HG03135 (cell line): Measurements from ENCODE around the gene GDI1.
A peak's percentile ranks its signal among the peaks of the same experiment; 100 is the strongest.
"Not testable (repeated sequence)": the region's sequence is repeated elsewhere in the genome, so short reads cannot be mapped to it uniquely, and the experiment has no call there.

Experiments used
- ATAC-seq: cut with Tn5 transposase; IDR thresholded peaks from one replicate; pipeline ENCODE4 v1.9.1; 2021; ENCODE audit warnings: mild to moderate bottlenecking, moderate library complexity; ENCODE audit not compliant: unreplicated experiment

The GDI1 gene

DNA sequence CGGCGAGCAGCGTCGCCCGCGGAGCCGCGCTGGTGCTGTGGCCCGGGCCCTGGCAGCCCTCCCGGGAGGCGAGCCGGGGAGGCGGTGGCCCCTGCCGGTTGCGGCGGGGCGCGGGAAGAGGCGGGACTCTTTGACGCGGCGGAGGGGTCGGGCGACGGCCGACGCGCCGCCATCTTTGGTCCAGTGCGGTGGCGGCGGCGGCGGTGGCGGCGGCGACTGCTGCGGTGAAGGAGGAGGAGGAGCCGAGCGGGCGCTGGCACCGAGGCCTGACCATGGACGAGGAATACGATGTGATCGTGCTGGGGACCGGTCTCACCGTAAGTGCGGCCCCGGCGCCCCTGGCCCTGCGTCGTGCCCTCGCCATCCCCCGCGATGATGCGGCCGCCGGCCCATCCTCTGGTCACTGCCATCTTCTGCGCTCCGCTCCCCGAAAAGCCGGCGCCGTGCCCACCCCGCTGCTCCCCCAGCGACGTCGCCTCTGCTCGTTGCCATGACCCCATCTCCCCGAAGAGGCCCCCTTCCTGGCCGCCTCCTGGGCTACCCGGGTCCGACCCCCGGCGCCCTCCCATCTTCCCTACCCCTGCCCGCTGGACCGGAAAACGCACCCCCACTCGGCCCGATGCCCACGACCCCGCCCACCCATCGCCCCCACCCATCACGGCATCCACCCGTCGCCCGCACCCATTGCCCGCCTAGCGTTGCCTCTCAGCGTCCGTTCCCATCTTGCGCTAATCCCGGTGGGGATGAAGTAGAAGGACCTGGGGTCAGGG lies at the start of gene GDI1:
TSS of gene GDI1 (plus strand) at position 172 of the 770 bp plus-strand sequence. CDS start at position 273, 101 bp downstream.
- ATAC-seq: no peak

GRCh38 chrX:154388094-154388493 lies 48.9 kb upstream of the GDI1 start:
- peak; percentile 32 for ATAC-seq

DNA sequence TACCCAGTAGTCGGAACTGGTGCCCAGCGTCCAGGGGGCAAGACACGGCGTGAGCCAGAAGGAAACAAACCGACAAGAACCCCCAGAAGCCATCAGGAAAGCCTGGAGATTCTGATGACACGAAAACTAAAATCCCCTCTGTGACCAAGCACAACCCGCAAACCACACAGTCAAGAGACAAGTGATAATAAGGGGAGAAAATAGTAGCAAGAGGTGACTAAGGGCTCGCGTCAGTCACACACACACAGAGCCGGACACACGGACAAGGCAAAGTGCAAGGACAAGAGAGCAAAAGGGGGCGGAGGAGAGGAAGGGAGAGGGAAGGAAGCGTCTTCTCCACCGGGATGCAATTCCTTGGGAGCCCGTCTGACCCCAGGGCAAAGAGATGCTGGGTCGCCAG lies 48.3 kb upstream of the GDI1 start:
- not testable (repeated sequence) for ATAC-seq

GRCh38 chrX:154389812-154390747 lies 46.9 kb upstream of the GDI1 start:
- peak; percentile 69 for ATAC-seq

DNA sequence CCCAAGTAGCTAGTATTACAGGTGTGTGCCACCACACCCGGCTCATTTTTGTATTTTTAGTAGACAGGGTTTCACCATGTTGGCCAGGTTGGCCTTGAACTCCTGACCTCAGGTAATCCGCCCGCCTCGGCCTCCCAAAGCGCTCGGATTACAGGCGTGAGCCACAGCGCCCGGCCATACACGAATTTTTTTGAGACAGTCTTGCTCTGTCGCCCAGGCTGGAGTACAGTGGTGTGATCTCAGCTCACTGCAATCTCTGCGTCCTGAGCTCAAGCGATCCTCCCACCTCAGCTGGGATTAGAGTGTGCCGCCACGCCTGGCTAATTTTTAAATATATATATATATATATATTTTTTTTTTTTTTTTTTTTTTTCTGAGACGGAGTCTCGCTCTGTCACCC lies 40.6 kb upstream of the GDI1 start:
- not testable (repeated sequence) for ATAC-seq

DNA sequence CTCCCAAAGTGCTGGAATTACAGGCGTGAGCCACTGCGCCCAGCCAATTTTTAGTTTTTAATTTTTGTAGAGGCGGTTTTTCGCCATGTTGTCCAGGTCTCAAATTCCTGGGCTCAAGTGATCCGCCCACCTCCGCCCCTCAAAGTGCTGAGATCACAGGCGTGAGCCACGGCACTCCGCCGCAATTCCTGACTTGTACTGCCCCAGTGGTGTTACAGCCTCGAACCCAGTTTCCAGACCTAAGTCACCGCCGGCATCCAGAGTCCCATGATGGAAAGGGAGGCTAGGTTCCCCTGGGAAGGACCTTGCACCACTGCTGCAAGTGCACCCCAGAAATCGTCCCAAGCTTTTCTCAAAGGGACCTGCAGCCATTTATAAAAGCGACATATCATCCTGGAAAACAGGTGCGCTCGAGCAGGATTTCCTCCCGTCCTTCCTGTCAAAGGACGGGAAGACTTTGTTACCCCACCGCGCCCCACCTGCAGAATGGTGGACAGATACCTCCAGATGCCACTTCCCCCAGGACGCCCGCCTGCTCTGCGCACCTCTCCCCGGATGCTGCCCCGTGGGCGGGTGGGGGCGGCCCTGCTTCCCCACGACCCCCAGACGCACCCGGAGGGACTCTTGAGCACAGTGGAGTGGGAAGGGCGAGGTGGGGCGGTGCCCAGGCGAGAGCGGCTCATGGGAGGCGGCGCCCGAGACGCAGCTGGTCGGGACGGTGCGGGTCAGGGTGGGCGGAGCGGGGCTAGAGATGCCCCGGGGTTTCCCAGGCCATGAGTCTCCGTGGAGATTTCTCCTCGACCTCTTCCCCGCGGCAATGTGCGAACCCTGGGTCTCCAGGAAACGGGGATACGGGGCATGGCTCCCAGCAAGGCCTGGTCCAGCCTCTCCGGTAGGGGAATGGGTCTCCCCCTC lies 39.7 kb upstream of the GDI1 start:
- ATAC-seq: peak; percentile 50

GRCh38 chrX:154397888-154398667 lies 38.9 kb upstream of the GDI1 start, which contains the start of gene RPL10:
RPL10 (plus strand) TSS chrX:154398377; CDS start chrX:154398520, 143 bp downstream.
- ATAC-seq: peak; percentile 71

- ATAC-seq: peak; percentile 22
Observed at GRCh38 chrX:154398668-154399526, 38.1 kb upstream of the GDI1 start.

DNA sequence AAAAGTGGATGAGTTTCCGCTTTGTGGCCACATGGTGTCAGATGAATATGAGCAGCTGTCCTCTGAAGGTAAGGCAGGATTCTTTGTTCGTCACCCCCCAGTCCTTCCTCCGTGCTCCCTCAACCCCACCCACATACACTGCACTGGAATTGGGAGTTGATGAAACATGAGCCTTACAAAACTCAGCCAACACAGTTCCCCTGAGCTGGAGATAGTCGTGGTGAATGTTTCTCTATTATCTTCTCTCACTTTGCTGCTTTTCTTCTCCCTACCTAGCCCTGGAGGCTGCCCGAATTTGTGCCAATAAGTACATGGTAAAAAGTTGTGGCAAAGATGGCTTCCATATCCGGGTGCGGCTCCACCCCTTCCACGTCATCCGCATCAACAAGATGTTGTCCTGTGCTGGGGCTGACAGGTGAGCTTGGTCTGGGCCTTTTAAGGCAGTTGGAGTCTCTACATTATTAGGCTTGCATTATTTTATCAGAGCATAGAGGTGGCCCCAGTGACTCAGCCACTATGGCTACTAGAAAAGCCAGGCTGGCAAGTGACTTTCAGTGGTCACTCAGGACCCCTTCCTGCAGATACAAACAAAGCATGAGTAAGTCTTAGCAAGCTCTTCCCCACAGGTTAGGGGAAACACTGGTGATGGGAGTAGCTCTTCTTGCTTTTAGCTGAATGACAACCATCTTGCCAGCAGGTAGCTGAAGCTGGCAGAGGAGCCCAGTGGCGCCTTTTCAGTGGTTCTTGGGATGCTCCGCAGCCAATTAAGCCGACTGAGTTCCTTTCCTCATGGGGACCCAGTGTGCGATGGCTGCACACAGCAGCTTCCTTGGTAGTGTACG lies 37.2 kb upstream of the GDI1 start:
- ATAC-seq: no peak

DNA sequence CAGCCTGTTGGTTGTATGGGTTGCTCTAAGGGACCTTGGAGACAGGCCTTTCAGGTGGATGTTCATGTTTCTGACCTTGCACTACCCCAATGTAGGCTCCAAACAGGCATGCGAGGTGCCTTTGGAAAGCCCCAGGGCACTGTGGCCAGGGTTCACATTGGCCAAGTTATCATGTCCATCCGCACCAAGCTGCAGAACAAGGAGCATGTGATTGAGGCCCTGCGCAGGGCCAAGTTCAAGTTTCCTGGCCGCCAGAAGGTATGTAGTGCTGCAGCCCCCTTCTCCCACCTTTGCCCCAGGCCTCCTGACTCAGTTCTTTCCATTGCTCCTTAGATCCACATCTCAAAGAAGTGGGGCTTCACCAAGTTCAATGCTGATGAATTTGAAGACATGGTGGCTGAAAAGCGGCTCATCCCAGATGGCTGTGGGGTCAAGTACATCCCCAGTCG lies 36.6 kb upstream of the GDI1 start:
- ATAC-seq: not testable (repeated sequence)

GRCh38 chrX:154401045-154401799 lies 35.7 kb upstream of the GDI1 start:
- ATAC-seq: no peak

DNA sequence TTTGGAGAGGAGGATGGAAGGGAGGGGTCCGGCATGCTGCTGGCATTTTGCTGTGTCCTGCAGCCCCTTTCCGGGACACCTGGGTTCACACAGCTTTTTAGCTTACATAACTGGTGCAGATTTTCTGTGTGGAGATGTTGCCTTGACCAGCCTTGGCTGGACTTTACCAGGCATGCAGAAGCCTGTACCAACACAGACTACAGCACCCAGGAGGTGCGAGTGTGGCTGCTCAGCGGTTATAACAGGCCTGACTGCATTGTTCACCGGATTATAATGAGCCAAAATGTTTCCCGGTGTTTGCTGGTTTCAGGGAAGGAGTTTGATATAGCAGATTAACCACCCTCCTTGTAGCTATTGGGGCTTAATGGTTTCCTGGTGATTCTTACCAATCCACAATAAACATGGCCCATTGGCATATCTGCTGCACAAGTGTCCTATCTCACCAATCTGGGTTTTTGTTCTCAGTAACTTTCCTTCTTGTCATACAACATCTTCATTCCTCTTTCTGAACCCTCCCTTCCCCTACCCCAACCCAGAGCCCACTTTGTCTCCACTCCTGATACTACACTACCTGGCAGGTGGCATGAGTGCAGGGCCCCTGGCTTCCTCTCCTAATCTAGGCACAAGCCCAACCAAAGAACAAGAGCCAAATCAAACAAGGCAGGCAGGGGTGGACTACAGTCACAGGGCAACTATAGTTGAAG lies 34.9 kb upstream of the GDI1 start:
- no peak for ATAC-seq

GRCh38 chrX:154402622-154403127 lies 34.3 kb upstream of the GDI1 start:
- no peak for ATAC-seq

- no peak for ATAC-seq
Observed at GRCh38 chrX:154403192-154403591, 33.8 kb upstream of the GDI1 start.

- no peak for ATAC-seq
Observed at GRCh38 chrX:154403858-154404257, 33.1 kb upstream of the GDI1 start.

DNA sequence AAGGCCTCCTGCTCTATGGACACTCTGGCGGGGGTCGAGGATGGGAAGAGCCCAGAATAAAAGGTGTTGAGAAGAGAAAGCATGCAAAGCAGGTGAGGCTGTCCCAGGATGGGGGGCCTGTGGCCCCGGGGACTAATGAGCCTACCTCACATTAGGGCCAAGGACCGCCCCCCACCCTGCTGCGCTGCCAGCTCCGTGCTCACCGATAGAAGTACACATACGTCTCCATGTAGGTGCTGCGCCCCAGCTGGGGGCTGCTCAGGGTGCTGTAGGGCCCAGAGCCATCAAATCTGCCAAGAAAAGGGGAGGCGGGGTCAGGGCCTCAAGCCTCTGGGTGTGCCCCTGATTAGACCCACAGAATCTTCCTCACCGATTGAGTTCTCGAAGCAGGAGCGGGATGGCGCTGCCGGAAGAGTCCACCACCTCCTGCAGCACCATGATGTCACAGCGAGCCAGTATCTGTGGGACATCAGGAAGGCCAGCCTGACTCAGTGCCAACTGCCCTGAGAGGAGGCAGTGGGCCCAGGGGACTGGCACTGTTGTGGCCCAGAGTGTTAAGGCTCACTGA lies 32.2 kb upstream of the GDI1 start:
- no peak for ATAC-seq
